Parathyroid adenoma (tissue), 2 donors: Measurements from ENCODE around the gene BFSP2.

ENCODE experiments used
- H2AFZ ChIP-seq: fragments of 300-600 bp; sonication (generic); one replicate; pipeline ENCODE4 v1.7.0; 2017; ENCODE audit warnings: antibody characterized with exemption, mild to moderate bottlenecking
- H3K27ac ChIP-seq: fragments of 300-600 bp; sonication (generic); one replicate; pipeline ENCODE4 v1.7.0; 2017
- H3K27me3 ChIP-seq: fragments of 300-600 bp; sonication (generic); one replicate; pipeline ENCODE4 v1.7.0; 2017; ENCODE audit warnings: low read length; ENCODE audit not compliant: control insufficient read depth, insufficient read depth
- H3K36me3 ChIP-seq: fragments of 300-600 bp; sonication (generic); one replicate; pipeline ENCODE4 v1.7.0; 2017; ENCODE audit warnings: low read length; ENCODE audit not compliant: control insufficient read depth, insufficient read depth
- H3K4me1 ChIP-seq: fragments of 300-600 bp; sonication (generic); one replicate; pipeline ENCODE4 v1.7.0; 2017; ENCODE audit warnings: control low read depth
- H3K4me2 ChIP-seq: fragments of 300-600 bp; sonication (generic); one replicate; pipeline ENCODE4 v1.7.0; 2017; ENCODE audit warnings: low read length
- H3K4me3 ChIP-seq: fragments of 300-600 bp; sonication (generic); one replicate; pipeline ENCODE4 v1.7.0; 2017; ENCODE audit warnings: low read depth, low read length
- H3K79me2 ChIP-seq: fragments of 300-600 bp; sonication (generic); one replicate; pipeline ENCODE4 v1.7.0; 2017; ENCODE audit warnings: control low read depth
- H3K9ac ChIP-seq: fragments of 300-600 bp; sonication (generic); one replicate; pipeline ENCODE4 v1.7.0; 2017; ENCODE audit warnings: mild to moderate bottlenecking
- H3K9me3 ChIP-seq: fragments of 300-600 bp; sonication (generic); one replicate; pipeline ENCODE4 v1.7.0; 2017; ENCODE audit warnings: low read length; ENCODE audit not compliant: control insufficient read depth
- TF ChIP-seq, protein P1 (sequence below): fragments of 300-600 bp; sonication (generic); IDR thresholded peaks from one replicate; pipeline ENCODE4 v1.7.0; 2017; ENCODE audit warnings: antibody characterized with exemption, mild to moderate bottlenecking
- donor health status: primary hyperparathyroidism.

The BFSP2 gene

DNA sequence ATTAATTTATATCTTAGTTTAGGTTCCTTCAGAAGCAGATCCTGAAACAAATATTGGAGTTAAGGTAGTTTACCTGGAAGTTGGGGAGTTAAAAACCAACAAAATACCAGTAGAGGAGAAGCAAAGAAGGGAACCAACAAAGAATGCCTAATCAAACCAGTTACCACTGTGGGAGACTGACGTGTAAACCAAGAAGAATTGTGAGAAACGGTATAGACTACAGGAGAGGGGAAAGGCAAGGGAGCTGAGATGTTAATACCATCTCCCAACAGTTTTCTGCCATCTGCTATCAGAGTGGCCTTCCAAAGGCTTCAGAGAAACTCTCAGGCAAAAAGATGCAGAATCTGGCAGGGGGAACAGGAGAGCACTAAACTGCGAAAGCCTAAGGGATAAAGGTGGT lies 53.5 kb downstream of the BFSP2 start:
- Histone ChIP-seq H3K9ac (no peak overlapping the region), H3K79me2 (no peaks in the 10 kb centered on the region), H3K27me3 (no peaks in the 10 kb centered on the region), H3K36me3 (no peaks in the 10 kb centered on the region), H3K4me1 (peaks cover 18% of the 10 kb centered on the region), H2AFZ (peak overlapping the region; percentile 59), H3K9me3 (no peaks in the 10 kb centered on the region), H3K27ac (peak overlapping the region; percentile 57), H3K4me3 (no peak overlapping the region), H3K4me2 (no peak overlapping the region)
- TF ChIP-seq, protein P1, sequence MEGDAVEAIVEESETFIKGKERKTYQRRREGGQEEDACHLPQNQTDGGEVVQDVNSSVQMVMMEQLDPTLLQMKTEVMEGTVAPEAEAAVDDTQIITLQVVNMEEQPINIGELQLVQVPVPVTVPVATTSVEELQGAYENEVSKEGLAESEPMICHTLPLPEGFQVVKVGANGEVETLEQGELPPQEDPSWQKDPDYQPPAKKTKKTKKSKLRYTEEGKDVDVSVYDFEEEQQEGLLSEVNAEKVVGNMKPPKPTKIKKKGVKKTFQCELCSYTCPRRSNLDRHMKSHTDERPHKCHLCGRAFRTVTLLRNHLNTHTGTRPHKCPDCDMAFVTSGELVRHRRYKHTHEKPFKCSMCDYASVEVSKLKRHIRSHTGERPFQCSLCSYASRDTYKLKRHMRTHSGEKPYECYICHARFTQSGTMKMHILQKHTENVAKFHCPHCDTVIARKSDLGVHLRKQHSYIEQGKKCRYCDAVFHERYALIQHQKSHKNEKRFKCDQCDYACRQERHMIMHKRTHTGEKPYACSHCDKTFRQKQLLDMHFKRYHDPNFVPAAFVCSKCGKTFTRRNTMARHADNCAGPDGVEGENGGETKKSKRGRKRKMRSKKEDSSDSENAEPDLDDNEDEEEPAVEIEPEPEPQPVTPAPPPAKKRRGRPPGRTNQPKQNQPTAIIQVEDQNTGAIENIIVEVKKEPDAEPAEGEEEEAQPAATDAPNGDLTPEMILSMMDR: no peak

DNA sequence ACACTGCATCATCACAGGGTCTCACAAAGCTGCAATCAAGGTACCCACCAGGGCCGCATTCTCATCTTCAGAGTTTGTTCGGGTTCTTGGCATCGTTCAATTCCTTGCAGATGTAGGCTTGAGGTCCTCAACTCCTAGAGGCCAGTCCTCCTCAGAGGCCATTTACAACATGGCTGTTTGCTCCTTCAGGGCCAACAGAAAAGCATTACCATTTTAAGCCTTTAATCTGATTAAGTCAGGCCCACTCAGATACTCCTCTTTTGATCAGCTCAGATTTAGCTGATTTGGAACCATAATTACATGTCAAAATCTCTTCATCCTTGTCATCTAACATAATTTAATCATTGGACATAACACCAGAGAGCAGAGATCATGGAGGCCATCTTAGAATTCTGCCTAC lies 55.4 kb downstream of the BFSP2 start:
- TF ChIP-seq, protein P1: no peak
- no peak overlapping the region for H2AFZ ChIP-seq
- H3K36me3 ChIP-seq: no peaks in the 10 kb centered on the region
- H3K4me2 ChIP-seq: no peak overlapping the region
- peaks cover 23% of the 10 kb centered on the region for H3K4me1 ChIP-seq
- no peaks in the 10 kb centered on the region for H3K79me2 ChIP-seq
- H3K9ac ChIP-seq: no peak overlapping the region
- H3K9me3 ChIP-seq: no peaks in the 10 kb centered on the region
- no peaks in the 10 kb centered on the region for H3K27me3 ChIP-seq
- H3K4me3 ChIP-seq: no peak overlapping the region
- no peak overlapping the region for H3K27ac ChIP-seq

DNA sequence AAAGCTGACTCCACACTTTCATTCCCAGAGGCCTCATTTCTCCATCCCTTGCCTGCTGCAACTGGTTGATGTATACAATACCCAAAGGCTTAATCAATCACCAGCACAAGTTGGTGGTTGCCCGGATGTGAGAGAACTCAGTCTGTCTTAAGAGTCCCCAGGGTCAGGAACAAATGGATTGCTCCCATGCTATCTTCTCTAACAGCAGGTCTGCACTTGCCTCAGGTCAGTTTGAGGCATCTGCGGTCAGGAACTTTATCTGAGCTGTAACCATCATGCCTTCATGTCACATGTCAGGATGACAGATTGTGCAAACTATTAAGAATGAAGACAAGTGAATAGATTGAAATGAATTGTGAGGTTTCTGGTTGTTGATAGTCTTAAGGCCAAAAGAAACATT lies 56.1 kb downstream of the BFSP2 start:
- Histone ChIP-seq H3K4me2 (no peak overlapping the region), H3K9ac (no peak overlapping the region), H3K27me3 (no peaks in the 10 kb centered on the region), H3K4me1 (peaks cover 29% of the 10 kb centered on the region), H3K4me3 (no peak overlapping the region), H3K9me3 (no peaks in the 10 kb centered on the region), H3K27ac (no peak overlapping the region), H3K36me3 (no peaks in the 10 kb centered on the region), H2AFZ (no peak overlapping the region), H3K79me2 (no peaks in the 10 kb centered on the region)
- TF ChIP-seq, protein P1: no peak

DNA sequence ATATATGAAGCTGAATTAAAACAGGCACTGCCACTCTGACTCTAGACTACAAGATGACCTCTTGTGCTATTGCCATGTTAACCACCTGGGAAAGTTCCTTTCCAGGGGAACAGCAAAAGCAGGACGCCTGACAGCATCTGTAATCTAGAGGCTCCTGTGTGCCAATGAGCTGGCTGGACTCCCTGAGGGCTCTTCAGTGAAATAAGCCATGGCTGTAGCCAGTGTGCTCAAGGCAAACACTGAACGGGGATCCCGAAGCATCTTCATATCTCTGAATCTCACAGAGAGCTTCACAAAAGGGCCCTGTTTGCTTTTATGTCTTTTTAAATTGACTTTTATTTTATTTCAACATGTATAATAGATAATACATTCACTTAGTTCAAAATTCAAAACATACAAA lies 57.2 kb downstream of the BFSP2 start:
- no peak overlapping the region for H3K27ac ChIP-seq
- TF ChIP-seq, protein P1: no peak
- H3K4me1 ChIP-seq: peaks cover 38% of the 10 kb centered on the region
- H2AFZ ChIP-seq: peak overlapping the region; percentile 76
- H3K9ac ChIP-seq: no peak overlapping the region
- H3K9me3 ChIP-seq: no peaks in the 10 kb centered on the region
- H3K4me2 ChIP-seq: no peak overlapping the region
- H3K79me2 ChIP-seq: no peaks in the 10 kb centered on the region
- H3K27me3 ChIP-seq: no peaks in the 10 kb centered on the region
- H3K4me3 ChIP-seq: no peak overlapping the region
- H3K36me3 ChIP-seq: no peaks in the 10 kb centered on the region

DNA sequence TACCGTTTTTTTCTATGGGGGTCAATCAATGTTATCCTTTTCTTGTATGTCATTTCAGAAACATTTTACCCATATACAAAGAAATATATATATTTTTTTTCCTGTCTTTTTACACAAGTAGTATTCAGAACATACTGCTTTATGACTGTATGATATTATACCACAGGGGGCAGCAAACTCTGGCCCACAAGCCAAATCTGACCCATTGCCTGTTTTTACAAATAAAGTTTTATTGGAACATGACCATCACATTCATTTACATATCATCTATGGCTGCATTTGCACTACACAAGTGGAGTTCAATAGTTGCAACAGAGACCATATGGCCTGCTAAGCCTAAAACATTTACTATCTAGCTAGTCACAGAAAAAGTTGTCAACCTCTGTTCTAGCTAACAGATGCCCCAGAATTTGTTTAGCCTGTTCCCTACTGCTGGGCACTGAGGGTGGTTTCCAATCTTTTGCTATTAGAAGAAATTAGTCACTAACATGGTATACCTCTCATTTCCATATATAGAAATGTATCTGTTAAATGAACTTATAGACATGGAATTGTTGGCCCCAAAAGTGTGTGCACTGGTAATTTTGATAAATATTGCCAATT lies 57.7 kb downstream of the BFSP2 start:
- Histone ChIP-seq H3K9ac (no peak overlapping the region), H3K4me1 (peaks cover 36% of the 10 kb centered on the region), H3K36me3 (no peaks in the 10 kb centered on the region), H3K27ac (no peak overlapping the region), H3K9me3 (no peaks in the 10 kb centered on the region), H2AFZ (no peak overlapping the region), H3K4me3 (no peak overlapping the region), H3K27me3 (no peaks in the 10 kb centered on the region), H3K79me2 (no peaks in the 10 kb centered on the region), H3K4me2 (no peak overlapping the region)
- TF ChIP-seq, protein P1: no peak
